MM.1S (cell line): ENCODE results near the gene SYK.

Experiments
- DNase-seq: peaks from one replicate; pipeline ENCODE4 v3.0.0-alpha.2; 2015
- H2AFZ ChIP-seq: fragments of 300-600 bp; sonication (generic); 2 replicates; pipeline ENCODE4 v1.6.0; 2016; ENCODE audit warnings: antibody characterized with exemption, low read length
- H3F3A ChIP-seq: fragments of 300-600 bp; sonication (generic); 2 replicates; pipeline ENCODE4 v1.6.1; 2016; ENCODE audit warnings: mild to moderate bottlenecking, antibody characterized with exemption, low read length, moderate library complexity, mixed read lengths; ENCODE audit not compliant: insufficient read depth
- H3K27ac ChIP-seq: fragments of 300-600 bp; sonication (generic); 2 replicates; pipeline ENCODE4 v1.5.1; 2016; ENCODE audit warnings: mild to moderate bottlenecking, low read length
- H3K27me3 ChIP-seq: fragments of 300-600 bp; sonication (generic); replicated peaks from 2 replicates; pipeline ENCODE4 v1.6.0; 2016; ENCODE audit warnings: low read length; ENCODE audit not compliant: insufficient read depth
- H3K36me3 ChIP-seq: fragments of 300-600 bp; sonication (generic); replicated peaks from 2 replicates; pipeline ENCODE4 v1.6.1; 2016; ENCODE audit warnings: mild to moderate bottlenecking, low read length, mixed read lengths; ENCODE audit not compliant: insufficient read depth
- H3K4me1 ChIP-seq: fragments of 300-600 bp; sonication (generic); 2 replicates; pipeline ENCODE4 v1.6.1; 2016; ENCODE audit warnings: low read length, mixed read lengths
- H3K4me2 ChIP-seq: fragments of 300-600 bp; sonication (generic); 2 replicates; pipeline ENCODE4 v1.6.0; 2016; ENCODE audit warnings: low read depth, low read length
- H3K4me3 ChIP-seq: fragments of 300-600 bp; sonication (generic); 2 replicates; pipeline ENCODE4 v1.5.1; 2016; ENCODE audit warnings: low read length, mixed read lengths
- H3K79me2 ChIP-seq: fragments of 300-600 bp; sonication (generic); 2 replicates; pipeline ENCODE4 v1.6.1; 2016; ENCODE audit warnings: mixed run types, low read length, mixed read lengths
- H3K9ac ChIP-seq: fragments of 300-600 bp; sonication (generic); 2 replicates; pipeline ENCODE4 v1.6.1; 2016; ENCODE audit warnings: low read length, mixed read lengths
- H3K9me2 ChIP-seq: fragments of 300-600 bp; sonication (generic); replicated peaks from 2 replicates; pipeline ENCODE4 v1.6.1; 2016; ENCODE audit warnings: mild to moderate bottlenecking, low read length, mixed read lengths; ENCODE audit not compliant: insufficient read depth
- H3K9me3 ChIP-seq: fragments of 300-600 bp; sonication (generic); replicated peaks from 2 replicates; pipeline ENCODE4 v1.6.1; 2016; ENCODE audit warnings: mild to moderate bottlenecking, low read length, mixed read lengths; ENCODE audit not compliant: insufficient read depth
- H4K20me1 ChIP-seq: fragments of 300-600 bp; sonication (generic); 2 replicates; pipeline ENCODE4 v1.6.1; 2016; ENCODE audit warnings: mild to moderate bottlenecking, low read length, moderate library complexity, mixed read lengths; ENCODE audit not compliant: insufficient read depth
- CTCF ChIP-seq: fragments of 300-600 bp; sonication (generic); IDR thresholded peaks from 2 replicates; pipeline ENCODE4 v1.5.1; 2016; ENCODE audit warnings: antibody characterized with exemption, low read length, mixed read lengths
- EZH2 ChIP-seq: fragments of 300-600 bp; sonication (generic); optimal IDR thresholded peaks from 2 replicates; pipeline ENCODE3; 2017; ENCODE audit warnings: low read depth, mild to moderate bottlenecking, antibody characterized with exemption, low read length, mixed read lengths
- EZH2phosphoT487 ChIP-seq: fragments of 300-600 bp; sonication (generic); IDR thresholded peaks from 2 replicates; pipeline ENCODE4 v1.6.1; 2018; ENCODE audit warnings: antibody characterized with exemption, low read length

The SYK gene

GRCh38 chr9:90858457-90858901 is 56.9 kb downstream of the SYK start:
- Histone ChIP-seq H4K20me1 (no peaks in the 10 kb centered on the region), H3K36me3 (no peaks in the 10 kb centered on the region), H3K9me3 (no peaks in the 10 kb centered on the region), H3K27ac (no peak overlapping the region), H3K4me3 (no peak overlapping the region), H2AFZ (no peak overlapping the region), H3K79me2 (no peaks in the 10 kb centered on the region), H3K27me3 (no peaks in the 10 kb centered on the region), H3F3A (no peaks in the 10 kb centered on the region), H3K9me2 (no peaks in the 10 kb centered on the region), H3K9ac (no peak overlapping the region), H3K4me1 (peaks cover 17% of the 10 kb centered on the region), H3K4me2 (peak overlapping the region; percentile 34; the same call in 1 of the 2 replicates)
- TF ChIP-seq EZH2 (no peak), CTCF (no peak), EZH2phosphoT487 (no peak)
- peak; percentile 52 for DNase-seq

GRCh38 chr9:90860382-90860781 is 58.8 kb downstream of the SYK start:
- TF ChIP-seq EZH2phosphoT487 = no peak
- no peak for TF ChIP-seq EZH2
- no peak for TF ChIP-seq CTCF
- H3K9me3 ChIP-seq = no peaks in the 10 kb centered on the region

GRCh38 chr9:90860826-90861225 is 59.2 kb downstream of the SYK start:
- no peaks in the 10 kb centered on the region for H3K36me3 ChIP-seq
- no peak overlapping the region for H3K27ac ChIP-seq
- H3K27me3 ChIP-seq = no peaks in the 10 kb centered on the region
- TF ChIP-seq EZH2 (no peak), EZH2phosphoT487 (no peak), CTCF (no peak)
- no peaks in the 10 kb centered on the region for H3F3A ChIP-seq
- no peaks in the 10 kb centered on the region for H3K9me2 ChIP-seq
- no peak overlapping the region for H3K9ac ChIP-seq
- peaks cover 17% of the 10 kb centered on the region for H3K4me1 ChIP-seq
- H3K79me2 ChIP-seq = no peaks in the 10 kb centered on the region
- no peaks in the 10 kb centered on the region for H3K9me3 ChIP-seq
- no peaks in the 10 kb centered on the region for H4K20me1 ChIP-seq
- no peak overlapping the region for H3K4me3 ChIP-seq
- no peak overlapping the region for H3K4me2 ChIP-seq
- no peak for DNase-seq
- H2AFZ ChIP-seq = no peak overlapping the region

More at GRCh38 chr9:90860382-90860781, 58.8 kb downstream of the SYK start:
- H3F3A ChIP-seq = no peaks in the 10 kb centered on the region
- H3K79me2 ChIP-seq = no peaks in the 10 kb centered on the region
- no peaks in the 10 kb centered on the region for H3K27me3 ChIP-seq
- no peaks in the 10 kb centered on the region for H3K9me2 ChIP-seq
- H3K27ac ChIP-seq = no peak overlapping the region
- DNase-seq = no peak
- no peak overlapping the region for H3K9ac ChIP-seq
- no peaks in the 10 kb centered on the region for H4K20me1 ChIP-seq
- peaks cover 17% of the 10 kb centered on the region for H3K4me1 ChIP-seq
- no peak overlapping the region for H3K4me2 ChIP-seq
- no peak overlapping the region for H2AFZ ChIP-seq
- H3K36me3 ChIP-seq = no peaks in the 10 kb centered on the region
- H3K4me3 ChIP-seq = no peak overlapping the region
